IPS-18a (cell line): ENCODE measurements around the gene GPR180.
"Not testable (repeated sequence)": the region's sequence is repeated elsewhere in the genome, so short reads cannot be mapped to it uniquely, and the experiment has no call there.

Experiments used
- H3K27ac ChIP-seq: one replicate; pipeline ENCODE4 v1.5.1; 2013; ENCODE audit warnings: low read length
- H3K27me3 ChIP-seq: one replicate; pipeline ENCODE4 v1.6.1; 2013; ENCODE audit warnings: mild to moderate bottlenecking, low read length; ENCODE audit not compliant: control insufficient read depth, insufficient read depth
- H3K36me3 ChIP-seq: one replicate; pipeline ENCODE4 v1.6.1; 2013; ENCODE audit warnings: low read depth, low read length; ENCODE audit not compliant: control insufficient read depth
- H3K4me1 ChIP-seq: one replicate; pipeline ENCODE4 v1.6.1; 2013; ENCODE audit warnings: low read depth, low read length; ENCODE audit not compliant: control insufficient read depth
- H3K4me3 ChIP-seq: one replicate; pipeline ENCODE4 v1.5.1; 2013; ENCODE audit warnings: low read length
- H3K9ac ChIP-seq: one replicate; pipeline ENCODE4 v1.6.1; 2013; ENCODE audit warnings: mild to moderate bottlenecking, low read length, moderate library complexity
- H3K9me3 ChIP-seq: one replicate; pipeline ENCODE4 v1.6.1; 2013; ENCODE audit warnings: low read depth, low read length; ENCODE audit not compliant: control insufficient read depth

Gene GPR180

DNA sequence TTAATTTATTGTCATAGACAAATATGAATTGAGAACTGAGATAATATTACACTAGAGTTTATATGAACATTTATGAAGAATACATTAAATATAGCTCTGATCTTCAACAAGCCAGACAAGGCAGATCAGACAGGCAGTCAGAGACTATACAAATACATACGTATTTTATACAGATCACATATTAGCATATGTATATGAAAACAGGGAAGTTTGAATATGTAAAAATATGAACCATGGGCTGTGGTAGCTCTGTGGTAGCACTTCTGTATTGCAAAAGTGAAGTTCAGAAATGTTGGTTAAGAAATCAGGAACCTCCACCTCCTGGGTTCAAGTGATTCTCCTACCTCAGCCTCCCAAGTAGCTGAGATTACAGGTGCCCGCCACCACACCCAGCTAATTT, 20.7 kb downstream of the GPR180 start:
- Histone ChIP-seq H3K27me3 (no peaks in the 10 kb centered on the region), H3K36me3 (peaks cover 32% of the 10 kb centered on the region), H3K9me3 (no peaks in the 10 kb centered on the region), H3K4me1 (no peaks in the 10 kb centered on the region), H3K9ac (no peak overlapping the region), H3K4me3 (no peak overlapping the region), H3K27ac (no peak overlapping the region)

DNA sequence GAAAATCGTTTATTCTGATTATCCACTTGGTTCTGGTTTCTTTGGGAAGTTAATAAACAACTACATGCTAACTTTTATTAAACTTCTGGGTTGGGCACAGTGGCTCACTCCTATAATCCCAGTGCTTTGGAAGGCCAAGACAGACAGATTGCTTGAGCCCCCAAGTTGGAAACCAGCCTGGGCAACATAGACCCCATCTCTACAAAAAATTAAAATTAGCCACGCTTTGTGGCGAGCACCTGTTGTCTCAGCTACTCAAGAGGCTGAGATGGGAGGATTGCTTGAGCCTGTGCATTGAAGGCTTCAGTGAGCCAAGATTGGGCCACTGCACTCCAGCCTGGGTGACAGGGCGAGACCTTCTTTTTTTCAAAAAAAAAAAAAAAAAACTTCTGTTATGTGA, 21.7 kb downstream of the GPR180 start:
- H3K36me3 ChIP-seq = peaks cover 39% of the 10 kb centered on the region
- no peak overlapping the region for H3K27ac ChIP-seq
- no peak overlapping the region for H3K4me3 ChIP-seq
- no peak overlapping the region for H3K9ac ChIP-seq
- H3K9me3 ChIP-seq = no peaks in the 10 kb centered on the region
- H3K27me3 ChIP-seq = no peaks in the 10 kb centered on the region
- H3K4me1 ChIP-seq = no peaks in the 10 kb centered on the region

DNA sequence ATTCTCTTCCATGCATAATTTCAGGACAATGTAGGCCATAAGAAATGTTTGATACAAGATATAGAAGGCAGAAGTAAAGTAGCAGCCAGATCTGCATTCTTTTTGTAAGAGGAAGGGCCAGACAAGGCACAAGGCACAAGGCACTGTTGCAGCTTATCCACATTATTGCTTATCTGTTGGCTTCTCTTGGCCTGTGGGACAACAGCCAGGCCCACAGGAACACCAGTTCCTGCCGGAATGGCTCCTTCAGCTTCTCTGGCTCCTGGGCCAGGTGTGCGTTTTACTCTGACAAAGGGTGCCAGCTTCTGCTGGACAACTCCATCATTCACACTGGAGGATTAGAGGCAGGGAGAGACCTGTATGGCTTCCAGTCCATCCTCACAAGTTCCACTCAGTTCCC, 29.2 kb downstream of the GPR180 start:
- Histone ChIP-seq H3K27me3 (no peaks in the 10 kb centered on the region), H3K4me3 (no peak overlapping the region), H3K36me3 (peaks cover 11% of the 10 kb centered on the region), H3K27ac (no peak overlapping the region), H3K9me3 (no peaks in the 10 kb centered on the region), H3K9ac (no peak overlapping the region), H3K4me1 (peaks cover 18% of the 10 kb centered on the region)

DNA sequence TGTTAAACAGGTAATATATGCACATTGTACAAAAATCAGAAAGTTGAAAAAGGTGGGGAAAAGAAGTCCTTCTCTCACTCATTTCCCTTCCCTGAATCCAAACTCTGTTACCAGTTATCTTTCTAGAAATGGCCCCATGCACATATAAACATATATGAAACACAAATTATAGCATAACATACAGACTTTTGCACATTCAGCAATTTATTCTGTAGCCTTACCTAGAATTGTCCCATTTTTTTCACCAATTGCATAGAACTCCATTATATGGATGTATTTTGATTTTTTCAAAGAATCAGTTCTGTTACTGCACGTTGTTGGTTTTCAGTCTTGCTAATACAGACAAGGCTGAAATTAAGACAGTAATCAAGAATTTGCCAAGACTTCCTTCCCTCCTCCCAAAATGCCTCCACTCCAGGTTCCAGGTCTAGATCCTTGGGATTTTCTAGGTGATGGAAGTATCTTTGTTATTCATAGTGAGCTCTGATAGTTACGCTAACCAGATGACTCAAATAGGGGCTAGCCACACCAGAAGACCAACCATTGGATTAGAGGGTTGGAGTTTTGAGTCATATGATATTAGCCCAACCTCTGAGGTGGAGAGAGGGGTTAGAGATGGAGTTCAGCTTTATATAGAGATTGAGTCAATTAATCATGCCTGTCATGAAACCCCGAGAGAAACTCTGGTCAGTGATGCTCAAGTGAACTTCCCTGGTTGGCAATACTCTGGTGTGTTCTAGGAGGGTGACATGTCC, 30.7 kb downstream of the GPR180 start:
- H3K27me3 ChIP-seq = no peaks in the 10 kb centered on the region

DNA sequence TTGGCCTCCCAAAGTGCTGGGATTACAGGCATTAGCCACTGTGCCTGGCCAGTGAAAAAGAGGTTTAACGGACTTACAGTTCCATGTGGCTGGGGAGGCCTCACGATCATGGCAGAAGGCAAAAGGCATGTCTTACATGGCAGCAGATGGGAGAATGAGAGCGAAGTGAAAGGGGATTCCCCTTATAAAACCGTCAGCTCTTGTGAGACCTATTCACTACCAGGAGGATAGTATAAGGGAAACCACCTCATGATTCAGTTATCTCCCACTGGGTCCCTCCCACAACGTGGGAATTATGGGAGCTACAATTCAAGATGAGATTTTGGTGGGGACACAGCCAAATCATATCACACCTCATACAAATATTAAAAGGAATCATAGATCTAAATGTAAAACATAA, 34.4 kb downstream of the GPR180 start:
- not testable (repeated sequence) for H3K9ac ChIP-seq, H3K36me3 ChIP-seq, H3K4me3 ChIP-seq, H3K27me3 ChIP-seq, H3K27ac ChIP-seq, H3K9me3 ChIP-seq
- H3K4me1 ChIP-seq = peaks cover 18% of the 10 kb centered on the region

More for the DNA sequence above, 30.7 kb downstream of the GPR180 start:
- Histone ChIP-seq H3K27ac (no peak overlapping the region), H3K4me3 (no peak overlapping the region), H3K9me3 (no peaks in the 10 kb centered on the region), H3K4me1 (peaks cover 18% of the 10 kb centered on the region), H3K36me3 (peaks cover 6% of the 10 kb centered on the region), H3K9ac (no peak overlapping the region)

DNA sequence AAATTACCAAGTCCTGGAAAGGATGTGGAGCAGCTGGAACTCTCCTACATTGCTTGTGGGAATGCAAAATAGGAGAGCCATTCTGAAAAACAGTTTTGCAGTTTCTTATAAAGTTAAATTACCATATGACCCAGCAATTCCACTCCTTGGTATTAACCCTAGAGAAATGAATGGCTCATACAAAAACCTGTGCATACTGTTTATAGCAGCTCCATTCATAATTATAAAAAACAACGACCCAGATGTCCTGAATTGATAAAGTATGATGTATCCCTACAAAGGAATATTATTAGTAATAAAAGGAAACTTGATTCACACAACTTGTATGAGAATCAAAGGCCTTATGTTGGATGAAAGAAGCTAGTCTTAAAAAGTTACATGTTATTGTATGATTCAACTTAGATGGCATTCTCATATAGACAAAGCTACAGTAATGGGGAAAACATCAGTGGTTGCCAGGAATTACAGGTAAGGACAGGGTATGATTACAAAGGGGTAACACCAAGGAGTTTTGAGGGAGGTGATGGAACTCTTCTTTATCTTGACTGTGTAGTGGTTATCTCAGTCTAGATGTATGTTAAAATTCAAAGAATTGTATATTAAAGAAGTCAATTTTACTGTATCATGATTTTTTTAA, 35.4 kb downstream of the GPR180 start:
- no peaks in the 10 kb centered on the region for H3K27me3 ChIP-seq
- H3K9me3 ChIP-seq = no peaks in the 10 kb centered on the region
- H3K4me1 ChIP-seq = peaks cover 18% of the 10 kb centered on the region
- H3K27ac ChIP-seq = no peak overlapping the region
- H3K4me3 ChIP-seq = no peak overlapping the region
- H3K9ac ChIP-seq = no peak overlapping the region
- no peaks in the 10 kb centered on the region for H3K36me3 ChIP-seq

DNA sequence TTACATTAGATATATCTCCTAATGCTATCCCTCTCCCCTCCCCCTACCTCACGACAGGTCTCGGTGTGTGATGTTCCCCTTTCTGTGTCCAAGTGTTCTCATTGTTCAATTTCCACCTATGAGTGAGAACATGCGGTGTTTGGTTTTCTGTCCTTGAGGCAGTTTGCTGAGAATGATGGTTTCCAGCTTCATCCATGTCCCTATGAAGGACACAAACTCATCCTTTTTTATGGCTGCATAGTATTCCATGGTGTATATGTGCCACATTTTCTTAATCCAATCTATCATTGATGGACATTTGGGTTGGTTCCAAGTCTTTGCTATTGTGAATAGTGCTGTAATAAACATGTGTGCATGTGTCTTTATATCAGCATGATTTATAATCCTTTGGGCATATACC, 36.0 kb downstream of the GPR180 start:
- H3K4me1 ChIP-seq = peaks cover 14% of the 10 kb centered on the region
- H3K27me3 ChIP-seq, H3K27ac ChIP-seq, H3K9ac ChIP-seq, H3K9me3 ChIP-seq, H3K4me3 ChIP-seq, H3K36me3 ChIP-seq: not testable (repeated sequence)

DNA sequence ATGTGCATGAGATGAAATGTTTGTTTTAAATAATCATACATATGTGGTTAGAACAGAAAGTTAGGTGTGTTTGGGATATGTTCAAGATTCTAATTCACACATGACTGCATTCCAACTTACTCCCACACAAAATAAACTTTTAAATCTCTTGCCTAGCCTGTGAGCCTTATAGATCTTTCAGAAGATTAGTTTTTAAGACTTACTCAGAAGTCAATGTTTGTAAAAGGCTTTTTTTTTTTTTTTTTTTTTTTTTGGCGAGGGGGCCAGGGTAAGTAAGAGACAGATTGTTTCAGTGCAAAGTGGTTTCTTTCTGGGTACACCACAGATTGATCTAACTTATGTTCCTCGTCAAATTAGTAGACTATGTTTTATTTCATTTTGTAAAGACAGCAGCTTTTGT, 39.1 kb downstream of the GPR180 start:
- Histone ChIP-seq H3K27ac (no peak overlapping the region), H3K4me1 (no peaks in the 10 kb centered on the region), H3K9me3 (no peaks in the 10 kb centered on the region), H3K9ac (no peak overlapping the region), H3K27me3 (no peaks in the 10 kb centered on the region), H3K4me3 (no peak overlapping the region), H3K36me3 (no peaks in the 10 kb centered on the region)

DNA sequence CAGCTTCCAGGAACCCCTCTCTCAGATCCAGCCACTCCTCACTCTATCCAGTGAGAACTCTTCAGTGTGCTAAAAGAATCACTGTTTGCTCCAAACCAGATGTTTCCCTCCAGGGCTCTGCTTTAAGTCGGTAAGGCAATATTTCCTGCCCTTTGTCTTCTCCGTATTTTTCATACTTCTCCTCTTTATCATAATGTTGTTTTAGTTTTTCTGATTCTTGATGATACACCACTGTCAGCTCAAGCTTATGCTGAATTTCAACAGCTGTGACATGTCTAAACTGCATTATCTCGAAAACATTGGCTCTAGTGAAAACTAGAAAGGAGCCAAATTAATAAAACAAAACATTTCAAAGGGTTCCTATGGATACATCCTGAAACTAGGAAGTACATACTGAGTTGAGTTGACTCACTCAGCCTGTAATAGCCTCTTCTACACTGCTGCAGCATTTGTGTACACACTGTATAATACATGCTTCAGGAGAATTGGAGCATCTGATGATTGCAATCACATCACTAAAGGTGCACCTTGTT, 39.8 kb downstream of the GPR180 start:
- H3K9me3 ChIP-seq = no peaks in the 10 kb centered on the region
- no peaks in the 10 kb centered on the region for H3K27me3 ChIP-seq
- no peak overlapping the region for H3K4me3 ChIP-seq
- no peak overlapping the region for H3K9ac ChIP-seq
- no peak overlapping the region for H3K27ac ChIP-seq
- no peaks in the 10 kb centered on the region for H3K36me3 ChIP-seq
- H3K4me1 ChIP-seq = no peaks in the 10 kb centered on the region

DNA sequence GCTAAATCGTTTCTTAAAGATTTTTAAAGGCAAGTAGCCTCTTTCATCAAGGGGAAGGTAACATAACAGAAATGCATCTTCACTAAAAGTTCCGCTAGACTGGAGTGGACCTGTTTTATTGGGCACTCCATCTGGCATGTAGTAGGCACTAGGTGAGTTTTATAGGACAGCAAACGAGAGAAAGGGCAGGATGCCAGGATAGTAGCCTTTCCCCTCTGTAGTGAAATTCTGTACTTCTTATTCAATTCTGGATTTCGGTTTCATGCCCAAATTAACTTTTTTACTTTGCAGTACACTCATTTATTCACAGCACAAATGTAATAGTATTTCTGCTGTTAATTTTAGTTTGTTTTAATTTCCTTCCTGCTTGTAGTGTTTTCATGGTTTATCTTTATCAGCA, 45.2 kb downstream of the GPR180 start:
- no peaks in the 10 kb centered on the region for H3K27me3 ChIP-seq
- no peak overlapping the region for H3K9ac ChIP-seq
- H3K4me3 ChIP-seq = no peak overlapping the region
- no peak overlapping the region for H3K27ac ChIP-seq
- no peaks in the 10 kb centered on the region for H3K4me1 ChIP-seq
- H3K36me3 ChIP-seq = no peaks in the 10 kb centered on the region
- no peaks in the 10 kb centered on the region for H3K9me3 ChIP-seq

DNA sequence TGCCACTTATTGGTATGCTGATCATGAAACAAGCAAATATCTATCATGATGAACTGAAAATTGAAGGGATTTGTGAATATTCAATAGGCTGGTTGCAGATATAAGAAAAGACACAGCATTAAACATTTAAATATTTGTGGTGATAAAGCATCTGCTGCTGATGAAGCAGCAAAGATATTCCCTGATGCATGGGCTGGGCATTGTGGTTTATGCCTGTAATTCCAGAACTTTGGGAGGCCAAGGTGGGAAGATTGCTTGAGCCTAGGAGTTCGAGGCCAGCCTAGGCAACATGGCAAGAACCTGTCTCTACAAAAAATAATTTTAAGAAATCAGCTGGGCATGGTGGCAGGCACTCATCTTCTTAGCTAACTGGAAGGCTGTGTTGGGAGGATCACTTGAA, 54.5 kb downstream of the GPR180 start:
- Histone ChIP-seq H3K9ac (no peak overlapping the region), H3K36me3 (no peaks in the 10 kb centered on the region), H3K4me3 (no peak overlapping the region), H3K4me1 (peaks cover 4% of the 10 kb centered on the region), H3K9me3 (no peaks in the 10 kb centered on the region), H3K27me3 (no peaks in the 10 kb centered on the region), H3K27ac (no peak overlapping the region)

DNA sequence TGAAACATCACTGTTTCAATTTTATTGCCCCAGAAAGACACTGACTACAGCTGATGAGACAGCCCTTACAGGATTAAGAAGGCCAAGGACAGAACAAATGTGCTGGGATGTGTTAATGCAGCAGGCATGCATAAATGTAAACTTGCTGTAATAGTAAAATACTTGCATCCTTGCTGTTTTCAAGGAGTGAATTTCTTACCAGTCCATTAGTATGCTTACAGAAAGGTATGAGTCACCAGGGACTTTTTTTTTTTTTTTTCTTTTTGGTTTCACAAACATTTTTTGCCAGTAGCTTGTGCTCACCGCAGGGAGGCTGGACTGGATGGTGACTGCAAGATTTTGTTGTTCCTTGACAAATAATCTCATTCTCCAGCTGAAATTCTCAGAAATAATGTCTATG, 55.1 kb downstream of the GPR180 start:
- H3K27me3 ChIP-seq = no peaks in the 10 kb centered on the region
- H3K9me3 ChIP-seq = no peaks in the 10 kb centered on the region
- no peak overlapping the region for H3K27ac ChIP-seq
- H3K4me1 ChIP-seq = peaks cover 6% of the 10 kb centered on the region
- H3K4me3 ChIP-seq = no peak overlapping the region
- no peaks in the 10 kb centered on the region for H3K36me3 ChIP-seq
- H3K9ac ChIP-seq = no peak overlapping the region
